ENCODE results near the gene ZNF546.

ZNF546 gene

GRCh38 chr19:39969266-39969665 is 27.6 kb upstream of the ZNF546 start:
- DNase-seq (no peak), ATAC-seq (ENCODE audit: insufficient read depth, low read depth) (no peak)
- Histone ChIP-seq H2AFZ (ENCODE audit: low read depth, low read length) (0 out of 2 replicates have a peak overlapping the region, but pooled peaks have one; percentile 20), H3K27me3 (ENCODE audit: insufficient read depth, low read length, poor library complexity) (no peaks in the 10 kb centered on the region), H3K4me2 (ENCODE audit: insufficient read depth, low read length) (peak overlapping the region; percentile 89), H3K9ac (ENCODE audit: low read depth, low read length) (peak overlapping the region; percentile 76), H3K79me2 (ENCODE audit: insufficient read depth, low read length) (peaks cover 40% of the 10 kb centered on the region), H4K20me1 (ENCODE audit: insufficient read depth, low read length) (peaks cover 12% of the 10 kb centered on the region; the same call in 1 of the 2 replicates), H3K4me3 (ENCODE audit: low read depth in 1 of 2, low read length in 2 of 2) (peak overlapping the region in 1 of 2 experiments; percentile 84; a peak in 2 of 4 replicates), H3K9me3 (ENCODE audit: insufficient read depth, low read length, severe bottlenecking) (no peaks in the 10 kb centered on the region), H3K36me3 (ENCODE audit: insufficient read depth, low read length) (peaks cover 22% of the 10 kb centered on the region), H3K27ac (ENCODE audit: low read length) (peak overlapping the region; percentile 91), H3K4me1 (ENCODE audit: insufficient read depth, low read length) (peaks cover 36% of the 10 kb centered on the region)
- TF ChIP-seq CTCF (IDR thresholded peaks at IDR 0.05; ENCODE audit: borderline replicate concordance, extremely low read depth, low read length, poor library complexity, severe bottlenecking) = no peak
- TF ChIP-seq EZH2 (IDR thresholded peaks at IDR 0.05; ENCODE audit: borderline replicate concordance, low read depth, low read length, severe bottlenecking) = no peak

DNA sequence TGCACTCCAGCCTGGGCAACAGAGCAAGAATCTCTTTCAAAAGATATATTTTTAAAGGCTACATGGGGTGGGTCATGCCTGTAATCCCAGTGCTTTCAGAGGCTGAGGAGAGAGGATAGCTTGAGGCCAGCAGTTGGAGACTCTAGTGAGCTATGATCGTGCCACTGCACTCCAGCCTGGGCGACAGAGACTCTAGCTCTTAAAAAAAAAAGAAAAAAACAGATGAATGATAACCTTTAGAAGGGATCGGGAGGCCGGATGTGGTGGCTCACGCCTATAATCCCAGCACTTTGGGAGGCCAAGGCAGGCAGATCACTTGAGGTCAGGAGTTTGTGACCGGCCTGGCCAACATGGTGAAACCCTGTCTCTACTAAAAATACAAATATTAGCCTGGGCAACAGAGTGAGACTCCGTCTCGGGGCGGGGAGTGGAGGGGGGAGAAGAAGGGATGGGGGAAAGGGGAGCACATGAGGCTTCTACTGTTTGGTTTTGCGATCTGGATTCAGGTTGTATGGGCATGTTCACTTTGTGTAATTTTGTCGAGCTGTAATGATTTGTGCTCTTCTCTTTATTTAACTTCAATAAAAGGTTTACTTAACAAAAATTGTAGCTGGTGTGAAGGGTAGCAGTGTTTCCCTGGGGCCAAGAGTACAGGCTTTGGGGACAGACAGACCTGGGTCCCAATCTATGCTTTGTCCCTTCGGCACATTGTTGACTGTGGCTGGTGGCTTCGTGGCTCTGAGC is 27.0 kb upstream of the ZNF546 start:
- H3K4me1 ChIP-seq (ENCODE audit: insufficient read depth, low read length) = peaks cover 36% of the 10 kb centered on the region
- no peaks in the 10 kb centered on the region for H3K9me3 ChIP-seq (ENCODE audit: insufficient read depth, low read length, severe bottlenecking)
- TF ChIP-seq EZH2 (IDR thresholded peaks at IDR 0.05; ENCODE audit: borderline replicate concordance, low read depth, low read length, severe bottlenecking) (no peak), CTCF (IDR thresholded peaks at IDR 0.05; ENCODE audit: borderline replicate concordance, extremely low read depth, low read length, poor library complexity, severe bottlenecking) (no peak)
- H3K27me3 ChIP-seq (ENCODE audit: insufficient read depth, low read length, poor library complexity) = no peaks in the 10 kb centered on the region
- peak overlapping the region; percentile 76 for H3K9ac ChIP-seq (ENCODE audit: low read depth, low read length)
- ATAC-seq (ENCODE audit: insufficient read depth, low read depth) (no peak), DNase-seq (peak; percentile 44)
- peaks cover 28% of the 10 kb centered on the region for H3K36me3 ChIP-seq (ENCODE audit: insufficient read depth, low read length)
- H3K79me2 ChIP-seq (ENCODE audit: insufficient read depth, low read length) = peaks cover 46% of the 10 kb centered on the region
- H4K20me1 ChIP-seq (ENCODE audit: insufficient read depth, low read length) = peaks cover 16% of the 10 kb centered on the region; the same call in 1 of the 2 replicates
- peak overlapping the region; percentile 68 for H2AFZ ChIP-seq (ENCODE audit: low read depth, low read length)
- H3K4me2 ChIP-seq (ENCODE audit: insufficient read depth, low read length) = peak overlapping the region; percentile 89
- H3K4me3 ChIP-seq (ENCODE audit: low read depth in 1 of 2, low read length in 2 of 2) = peak overlapping the region; percentile 50 to 84; a peak in 3 of 4 replicates
- peak overlapping the region; percentile 91 for H3K27ac ChIP-seq (ENCODE audit: low read length)

DNA sequence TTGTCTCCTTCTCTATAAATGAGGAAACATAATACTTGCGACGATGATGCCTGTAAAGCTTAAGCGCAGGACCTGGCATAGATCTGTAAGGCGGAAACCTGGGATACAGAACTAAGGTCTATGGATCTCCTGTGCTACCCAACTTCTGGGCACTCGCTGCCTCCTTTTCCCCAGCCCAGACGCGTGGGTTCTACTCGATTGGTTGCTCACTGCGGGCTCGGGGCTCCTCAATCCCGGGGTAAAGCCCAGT is 26.5 kb upstream of the ZNF546 start:
- Histone ChIP-seq H4K20me1 (ENCODE audit: insufficient read depth, low read length) (peaks cover 16% of the 10 kb centered on the region; the same call in 1 of the 2 replicates), H2AFZ (ENCODE audit: low read depth, low read length) (peak overlapping the region; percentile 68), H3K79me2 (ENCODE audit: insufficient read depth, low read length) (peaks cover 48% of the 10 kb centered on the region), H3K36me3 (ENCODE audit: insufficient read depth, low read length) (peaks cover 31% of the 10 kb centered on the region), H3K27me3 (ENCODE audit: insufficient read depth, low read length, poor library complexity) (no peaks in the 10 kb centered on the region), H3K27ac (ENCODE audit: low read length) (peak overlapping the region; percentile 91), H3K4me2 (ENCODE audit: insufficient read depth, low read length) (peak overlapping the region; percentile 89), H3K4me3 (ENCODE audit: low read depth in 1 of 2, low read length in 2 of 2) (peak overlapping the region; percentile 50 to 84), H3K4me1 (ENCODE audit: insufficient read depth, low read length) (peaks cover 36% of the 10 kb centered on the region), H3K9ac (ENCODE audit: low read depth, low read length) (peak overlapping the region; percentile 76), H3K9me3 (ENCODE audit: insufficient read depth, low read length, severe bottlenecking) (no peaks in the 10 kb centered on the region)
- DNase-seq = no peak
- TF ChIP-seq CTCF (IDR thresholded peaks at IDR 0.05; ENCODE audit: borderline replicate concordance, extremely low read depth, low read length, poor library complexity, severe bottlenecking) (no peak), EZH2 (IDR thresholded peaks at IDR 0.05; ENCODE audit: borderline replicate concordance, low read depth, low read length, severe bottlenecking) (no peak)
- ATAC-seq (ENCODE audit: insufficient read depth, low read depth) = no peak
